K562 (cell line): ENCODE measurements around the gene NT5C1A. TPM values are rescaled to one million over a fixed set of nuclear protein-coding genes. Genes with fewer than 3 reads are reported as not detected.

ENCODE experiments used
- BCOR ChIP-seq: fragments of 450-650 bp; IDR thresholded peaks from 2 replicates; pipeline ENCODE4 v1.6.1; 2016
- BRF2 ChIP-seq: IDR thresholded peaks from 3 replicates; pipeline ENCODE4 v1.6.1; 2011; ENCODE audit warnings: borderline replicate concordance, mild to moderate bottlenecking; ENCODE audit not compliant: insufficient read length, insufficient read depth
- CHD4 ChIP-seq: fragments of 200-600 bp; sonication (generic); IDR thresholded peaks from 3 replicates; pipeline ENCODE4 v1.6.1; 2012; ENCODE audit warnings: low read depth, mild to moderate bottlenecking, mixed read lengths, low read length, inconsistent platforms; ENCODE audit not compliant: insufficient read depth, insufficient replicate concordance, poor library complexity, severe bottlenecking
- CREB3L1 ChIP-seq: fragments of 450-650 bp; IDR thresholded peaks from 2 replicates; pipeline ENCODE4 v1.6.1; 2014; ENCODE audit warnings: low read depth, mild to moderate bottlenecking, moderate library complexity, borderline replicate concordance
- ELF2 ChIP-seq: fragments of 250-450 bp; sonication (Bioruptor Pico); IDR thresholded peaks from 2 replicates; pipeline ENCODE4 v1.5.0; 2021; ENCODE audit warnings: mild to moderate bottlenecking
- GMEB1 ChIP-seq: fragments of 250-450 bp; sonication (Bioruptor Pico); IDR thresholded peaks from 2 replicates; pipeline ENCODE4 v1.4.0; 2020; ENCODE audit warnings: mild to moderate bottlenecking
- HDAC1 ChIP-seq, 2 experiments: fragments of 450-650 bp; IDR thresholded peaks; 2 replicates each; pipeline ENCODE4 v1.6.1; 2016 to 2017; ENCODE audit warnings: inconsistent platforms in 1 of 2, mild to moderate bottlenecking in 1 of 2, moderate library complexity in 1 of 2
- HNRNPH1 ChIP-seq: fragments of 200-400 bp; formaldehyde crosslinking; optimal IDR thresholded peaks from 2 replicates; pipeline ENCODE3; 2017; ENCODE audit warnings: low read depth, mild to moderate bottlenecking, low read length, moderate library complexity
- JUND ChIP-seq, 2 experiments: IDR thresholded peaks; 2 replicates in 1 of 2; 3 replicates in 1 of 2; pipeline ENCODE4 v1.6.1; 2011; ENCODE audit warnings: borderline replicate concordance in 2 of 2, low read depth in 2 of 2, low read length in 2 of 2, improper control_type of control experiment in 1 of 2, missing biosample characterization in 1 of 2, missing genetic modification characterization in 1 of 2, missing genetic modification reagents in 1 of 2
- MCM7 ChIP-seq, 2 experiments: fragments of 450-650 bp; IDR thresholded peaks; 2 replicates each; pipeline ENCODE4 v1.6.1; 2016 to 2018
- SREBF1 ChIP-seq: fragments of 150-350 bp; IDR thresholded peaks from 2 replicates; pipeline ENCODE4 v1.6.1; 2014; ENCODE audit warnings: antibody characterized with exemption, low read depth, low read length, borderline replicate concordance
- SRSF1 ChIP-seq: fragments of 200-400 bp; formaldehyde crosslinking; IDR thresholded peaks from 2 replicates; pipeline ENCODE4 v1.6.1; 2017; ENCODE audit warnings: mild to moderate bottlenecking, low read depth, low read length, moderate library complexity
- TEAD2 ChIP-seq: fragments of 450-650 bp; IDR thresholded peaks from 2 replicates; pipeline ENCODE4 v1.6.1; 2016; ENCODE audit warnings: missing genetic modification characterization, control low read depth, missing compliant biosample characterization
- TGIF2 ChIP-seq: sonication (generic); formaldehyde crosslinking; IDR thresholded peaks from 2 replicates; pipeline ENCODE4 v1.8.1; 2022; ENCODE audit warnings: mild to moderate bottlenecking, missing genetic modification reagents, moderate library complexity
- XRCC4 ChIP-seq: IDR thresholded peaks from one replicate; pipeline ENCODE4 v1.6.1; 2011; ENCODE audit not compliant: insufficient read depth, insufficient read length; ENCODE audit errors: extremely low read depth
- ZKSCAN1 ChIP-seq: fragments of 150-350 bp; IDR thresholded peaks from 2 replicates; pipeline ENCODE4 v1.6.1; 2016; ENCODE audit warnings: low read depth, low read length
- ZNF609 ChIP-seq: sonication (generic); formaldehyde crosslinking; IDR thresholded peaks from 2 replicates; pipeline ENCODE4 v1.8.1; 2023; ENCODE audit warnings: missing genetic modification reagents, mild to moderate bottlenecking, borderline replicate concordance
- ZNF764 ChIP-seq: fragments of 250-450 bp; sonication (Bioruptor Pico); IDR thresholded peaks from 2 replicates; pipeline ENCODE4 v1.4.0; 2020; ENCODE audit warnings: low read depth, mild to moderate bottlenecking, moderate library complexity
- polyA plus RNA-seq, 8 experiments: library from polyadenylated mRNA; depleted of rRNA in 4 of 8; stranded (reverse) in 5 of 8; unstranded in 3 of 8; fragments of >200 nt; fragmentation: Nextera tagmentation in 2 of 8; fragmentation: Illumina TruSeq in 1 of 8; extraction: Ambion mirVana in 2 of 8; extraction: Trizol in 1 of 8; gene quantifications; 2 replicates each; pipeline versions ENCODE4 v1.2.1 to v1.2.3, GENCODE V29; 2011 to 2014; ENCODE audit warnings: inconsistent platforms in 1 of 8, missing spikeins in 1 of 8
- total RNA-seq, 7 experiments: library from RNA; depleted of rRNA in 6 of 7; stranded (reverse); fragments of >200 nt in 6 of 7; fragmentation: Illumina TruSeq in 2 of 7; extraction: Trizol in 2 of 7; gene quantifications; 2 replicates each; pipeline versions ENCODE4 v1.2.1 to v1.2.3, GENCODE V29; 2011 to 2021; ENCODE audit warnings: low replicate concordance in 1 of 7

The NT5C1A gene
- total and polyA plus RNA-seq, 9 of the 15 experiments (the other 6 are each of a cell fraction or from before 2014, with no cell fraction given): not detected

- TF ChIP-seq ZNF609 (CRISPR knock-in tag) (no peak), CREB3L1 (no peak), MCM7 (IDR thresholded peaks at IDR 0.05) (no peak), GMEB1 (no peak), BCOR (no peak), BRF2 (no peak), ZKSCAN1 (no peak), TGIF2 (CRISPR knock-in tag) (no peak), ZNF764 (CRISPR knock-in tag) (no peak), CHD4 (no peak), SRSF1 (no peak), XRCC4 (no peak), HNRNPH1 (no peak), ELF2 (CRISPR knock-in tag) (no peak), JUND (IDR thresholded peaks at IDR 0.05; ENCODE audit: borderline replicate concordance, low read depth, low read length) (0 out of 2 replicates have a peak, but pooled peaks have one; percentile 4), JUND (tag; IDR thresholded peaks at IDR 0.05; ENCODE audit: borderline replicate concordance, low read depth, low read length) (no peak), TEAD2 (tag) (no peak), SREBF1 (no peak), HDAC1 (IDR thresholded peaks at IDR 0.05) (no peak)
Observed at GRCh38 chr1:39691383-39692151, 19.7 kb upstream of the NT5C1A start, which contains the start of gene HPCAL4 (continued).
